A549 (cell line): ENCODE data around the gene PPP1R12B. TPM values are rescaled to one million over a fixed set of nuclear protein-coding genes. Genes with fewer than 3 reads are reported as not detected.

ENCODE experiments used
- ATAC-seq, 2 experiments: fragments of 200-7000 bp in 1 of 2; fragments of >200 bp in 1 of 2; cut with Nextera tagmentation in 1 of 2; cut with Tn5 transposase in 1 of 2; 3 replicates each; pipeline versions ENCODE4 v1.8.0 to v1.9.1; 2018 to 2020; ENCODE audit warnings: mild to moderate bottlenecking in 1 of 2, moderate library complexity in 1 of 2
- CTCF ChIA-PET: fragments of 300-600 bp; sonication (Branson Sonifier 250); formaldehyde crosslinking; extraction: SDS; loops from one replicate; lab custom pipeline; 2021; ENCODE audit warnings: antibody characterized with exemption, inconsistent platforms; lab: Yijun Ruan, JAX
- POLR2A ChIA-PET: fragments of 350-600 bp; formaldehyde crosslinking; extraction: SDS; loops from one replicate; lab custom pipeline; 2021; ENCODE audit warnings: antibody characterized with exemption, inconsistent platforms; lab: Yijun Ruan, JAX
- DNase-seq, 2 experiments: peaks; one replicate each; pipeline versions ENCODE4 v3.0.0 to v3.0.0-alpha.2; 2011 to 2016; ENCODE audit warnings: low read depth in 1 of 2, low spot score in 1 of 2
- FAIRE-seq: peaks from 2 replicates; lab custom pipeline; 2011; peaks lifted over from hg19 to GRCh38; lab: Jason Lieb, UNC
- H3K27ac ChIP-seq, 2 experiments: fragments of >200 bp; sonication (Bioruptor Twin); formaldehyde crosslinking; 3 replicates each; pipeline ENCODE4 v1.5.1; 2016 to 2017
- H3K4me1 ChIP-seq: fragments of >200 bp; sonication (Bioruptor Twin); formaldehyde crosslinking; 3 replicates; pipeline ENCODE4 v1.6.1; 2016
- H3K4me2 ChIP-seq: fragments of >200 bp; sonication (Bioruptor Twin); formaldehyde crosslinking; 3 replicates; pipeline ENCODE4 v1.6.1; 2016
- H3K4me3 ChIP-seq: fragments of >200 bp; sonication (Bioruptor Twin); formaldehyde crosslinking; 3 replicates; pipeline ENCODE4 v1.5.1; 2016
- H3K9me3 ChIP-seq: fragments of >200 bp; sonication (Bioruptor Twin); formaldehyde crosslinking; 3 replicates; pipeline ENCODE4 v1.6.1; 2016
- BHLHE40 ChIP-seq: IDR thresholded peaks from 2 replicates; pipeline ENCODE4 v1.6.1; 2012; ENCODE audit warnings: low read depth, low read length, inconsistent platforms
- CBX8 ChIP-seq: fragments of 200-600 bp; sonication (generic); IDR thresholded peaks from 2 replicates; pipeline ENCODE4 v1.6.1; 2016
- CEBPB ChIP-seq, 2 experiments: fragments of >200 bp in 1 of 2; sonication (Bioruptor Twin) in 1 of 2; formaldehyde crosslinking in 1 of 2; IDR thresholded peaks; 2 replicates each; pipeline ENCODE4 v1.6.1; 2012 to 2016
- CHD4 ChIP-seq: fragments of 200-600 bp; sonication (generic); IDR thresholded peaks from 2 replicates; pipeline ENCODE4 v1.6.1; 2016; ENCODE audit warnings: antibody characterized with exemption, mild to moderate bottlenecking, borderline replicate concordance
- EHF ChIP-seq: fragments of 250-450 bp; sonication (Bioruptor Pico); IDR thresholded peaks from 2 replicates; pipeline ENCODE4 v1.5.0; 2020; ENCODE audit warnings: mild to moderate bottlenecking
- FOSL2 ChIP-seq, 2 experiments: fragments of 450-650 bp in 1 of 2; fragments of >200 bp in 1 of 2; sonication (Bioruptor Twin) in 1 of 2; formaldehyde crosslinking; IDR thresholded peaks; 2 replicates each; pipeline versions ENCODE4 v1.5.0 to v1.6.1; 2016 to 2020; ENCODE audit warnings: mild to moderate bottlenecking in 1 of 2, moderate library complexity in 1 of 2
- HDAC2 ChIP-seq: fragments of 200-600 bp; sonication (generic); IDR thresholded peaks from 2 replicates; pipeline ENCODE4 v1.6.1; 2016
- HOXA7 ChIP-seq: fragments of 250-450 bp; sonication (Bioruptor Pico); IDR thresholded peaks from 2 replicates; pipeline ENCODE4 v1.5.0; 2020; ENCODE audit warnings: mild to moderate bottlenecking, moderate library complexity
- HOXB13 ChIP-seq: fragments of 250-450 bp; sonication (Bioruptor Pico); IDR thresholded peaks from 2 replicates; pipeline ENCODE4 v1.5.0; 2020; ENCODE audit warnings: low read depth, mild to moderate bottlenecking, moderate library complexity
- JUN ChIP-seq, 2 experiments: fragments of >200 bp; sonication (Bioruptor Twin); formaldehyde crosslinking; IDR thresholded peaks; 2 replicates in 1 of 2; 3 replicates in 1 of 2; pipeline ENCODE4 v1.6.1; 2016 to 2017
- KDM1A ChIP-seq: fragments of 200-600 bp; sonication (generic); IDR thresholded peaks from 2 replicates; pipeline ENCODE4 v1.6.1; 2016; ENCODE audit warnings: low read depth, mild to moderate bottlenecking
- MAZ ChIP-seq: fragments of 150-350 bp; IDR thresholded peaks from 2 replicates; pipeline ENCODE4 v1.6.1; 2014; ENCODE audit warnings: antibody characterized with exemption, low read depth, low read length, borderline replicate concordance
- POLR2A ChIP-seq: IDR thresholded peaks from 2 replicates; pipeline ENCODE4 v1.6.1; 2012; ENCODE audit warnings: mild to moderate bottlenecking, low read length
- ZC3H11A ChIP-seq: fragments of 450-650 bp; IDR thresholded peaks from 2 replicates; pipeline ENCODE4 v1.6.1; 2014; ENCODE audit warnings: antibody characterized with exemption, mild to moderate bottlenecking
- ZFP36 ChIP-seq: fragments of 450-650 bp; IDR thresholded peaks from 2 replicates; pipeline ENCODE4 v1.6.1; 2014; ENCODE audit warnings: borderline replicate concordance; ENCODE audit not compliant: partially characterized antibody
- WGBS: methylation state at CpG from one replicate; pipeline ENCODE4 v1.1.6; 2017; ENCODE audit errors: missing lambda C conversion rate; 5-methylcytosine and 5-hydroxymethylcytosine counted together
- polyA plus RNA-seq, 4 experiments: library from polyadenylated mRNA; depleted of rRNA in 3 of 4; stranded (reverse); fragments of >200 nt; fragmentation: RNase III in 1 of 4; extraction: RNeasy Plus Mini Kit Qiagen cat#74134 plus additional on column Dnase treatment in 1 of 4; gene quantifications; 2 replicates in 3 of 4; 3 replicates in 1 of 4; pipeline ENCODE4 v1.2.3, GENCODE V29; 2011 to 2017
- TF ChIP-seq, protein P1 (sequence below): IDR thresholded peaks from 2 replicates; pipeline ENCODE4 v1.6.1; 2012
- TF ChIP-seq, protein P2 (sequence below): IDR thresholded peaks from 2 replicates; pipeline ENCODE4 v1.6.1; 2012
- TF ChIP-seq, protein P3 (sequence below): fragments of 450-650 bp; IDR thresholded peaks from 2 replicates; pipeline ENCODE4 v1.6.1; 2014; ENCODE audit warnings: antibody characterized with exemption
- TF ChIP-seq, protein P4 (sequence below): fragments of 250-450 bp; sonication (Bioruptor Pico); IDR thresholded peaks from 2 replicates; pipeline ENCODE4 v1.5.0; 2021; ENCODE audit warnings: mild to moderate bottlenecking, moderate library complexity, borderline replicate concordance
- TF ChIP-seq, protein P5 (sequence below): fragments of 150-350 bp; IDR thresholded peaks from 2 replicates; pipeline ENCODE4 v1.6.1; 2014; ENCODE audit warnings: low read depth, mild to moderate bottlenecking, low read length

PPP1R12B gene
- polyA plus RNA-seq, 2 of the 4 experiments (the other 2 are of a cell fraction): 3.3 to 12.1 TPM

DNA sequence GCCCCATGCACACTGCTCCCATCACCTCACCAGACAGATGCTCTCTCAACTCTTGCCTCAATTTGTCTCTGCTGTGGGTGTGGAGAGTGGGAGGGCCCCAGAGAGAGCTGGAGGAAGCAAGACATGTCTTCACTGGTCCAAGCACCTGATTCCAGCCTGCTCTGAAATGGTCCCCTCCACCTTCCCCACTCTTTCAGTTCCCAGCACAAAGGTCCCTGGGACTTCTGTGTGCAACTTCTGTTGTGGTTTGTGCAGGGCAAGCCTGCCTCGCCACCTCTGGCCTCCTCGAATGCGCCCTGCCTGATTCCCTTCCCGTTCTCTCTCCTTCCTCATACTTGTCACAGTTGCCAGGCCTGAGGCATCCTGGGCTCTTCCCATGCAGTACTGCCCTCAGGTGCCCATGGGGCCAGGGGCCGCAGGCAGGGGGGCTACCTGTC, 242.5 kb downstream of the PPP1R12B start:
- H3K4me2 ChIP-seq: no peak overlapping the region
- ChIA-PET CTCF (interaction anchor here (1.0 to 11.2 kb wide), 4 partner anchors 9 to 127 kb away, joined by 3 to 91 read pairs (median 20); no protein-coding TSS in a partner anchor), POLR2A (no interaction called here)
- no peaks in the 10 kb centered on the region for H3K9me3 ChIP-seq
- peak overlapping the region; percentile 80 to 86 for H3K27ac ChIP-seq
- ATAC-seq (no peak), DNase-seq (no peak), FAIRE-seq (no peak)
- no peak for TF ChIP-seq MAZ
- no peak for TF ChIP-seq POLR2A
- TF ChIP-seq KDM1A: no peak
- TF ChIP-seq, protein P1, sequence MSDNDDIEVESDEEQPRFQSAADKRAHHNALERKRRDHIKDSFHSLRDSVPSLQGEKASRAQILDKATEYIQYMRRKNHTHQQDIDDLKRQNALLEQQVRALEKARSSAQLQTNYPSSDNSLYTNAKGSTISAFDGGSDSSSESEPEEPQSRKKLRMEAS: no peak
- no peak for TF ChIP-seq FOSL2 (IDR thresholded peaks at IDR 0.05)
- no peak for TF ChIP-seq FOSL2 (CRISPR knock-in tag; IDR thresholded peaks at IDR 0.05)
- TF ChIP-seq, protein P2, sequence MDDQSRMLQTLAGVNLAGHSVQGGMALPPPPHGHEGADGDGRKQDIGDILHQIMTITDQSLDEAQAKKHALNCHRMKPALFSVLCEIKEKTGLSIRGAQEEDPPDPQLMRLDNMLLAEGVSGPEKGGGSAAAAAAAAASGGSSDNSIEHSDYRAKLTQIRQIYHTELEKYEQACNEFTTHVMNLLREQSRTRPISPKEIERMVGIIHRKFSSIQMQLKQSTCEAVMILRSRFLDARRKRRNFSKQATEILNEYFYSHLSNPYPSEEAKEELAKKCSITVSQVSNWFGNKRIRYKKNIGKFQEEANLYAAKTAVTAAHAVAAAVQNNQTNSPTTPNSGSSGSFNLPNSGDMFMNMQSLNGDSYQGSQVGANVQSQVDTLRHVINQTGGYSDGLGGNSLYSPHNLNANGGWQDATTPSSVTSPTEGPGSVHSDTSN: no peak
- TF ChIP-seq, protein P3, sequence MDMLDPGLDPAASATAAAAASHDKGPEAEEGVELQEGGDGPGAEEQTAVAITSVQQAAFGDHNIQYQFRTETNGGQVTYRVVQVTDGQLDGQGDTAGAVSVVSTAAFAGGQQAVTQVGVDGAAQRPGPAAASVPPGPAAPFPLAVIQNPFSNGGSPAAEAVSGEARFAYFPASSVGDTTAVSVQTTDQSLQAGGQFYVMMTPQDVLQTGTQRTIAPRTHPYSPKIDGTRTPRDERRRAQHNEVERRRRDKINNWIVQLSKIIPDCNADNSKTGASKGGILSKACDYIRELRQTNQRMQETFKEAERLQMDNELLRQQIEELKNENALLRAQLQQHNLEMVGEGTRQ: no peak
- TF ChIP-seq HDAC2: no peak
- TF ChIP-seq, protein P4, sequence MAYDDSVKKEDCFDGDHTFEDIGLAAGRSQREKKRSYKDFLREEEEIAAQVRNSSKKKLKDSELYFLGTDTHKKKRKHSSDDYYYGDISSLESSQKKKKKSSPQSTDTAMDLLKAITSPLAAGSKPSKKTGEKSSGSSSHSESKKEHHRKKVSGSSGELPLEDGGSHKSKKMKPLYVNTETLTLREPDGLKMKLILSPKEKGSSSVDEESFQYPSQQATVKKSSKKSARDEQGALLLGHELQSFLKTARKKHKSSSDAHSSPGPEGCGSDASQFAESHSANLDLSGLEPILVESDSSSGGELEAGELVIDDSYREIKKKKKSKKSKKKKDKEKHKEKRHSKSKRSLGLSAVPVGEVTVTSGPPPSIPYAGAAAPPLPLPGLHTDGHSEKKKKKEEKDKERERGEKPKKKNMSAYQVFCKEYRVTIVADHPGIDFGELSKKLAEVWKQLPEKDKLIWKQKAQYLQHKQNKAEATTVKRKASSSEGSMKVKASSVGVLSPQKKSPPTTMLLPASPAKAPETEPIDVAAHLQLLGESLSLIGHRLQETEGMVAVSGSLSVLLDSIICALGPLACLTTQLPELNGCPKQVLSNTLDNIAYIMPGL: no peak
- no peak for TF ChIP-seq HOXA7
- TF ChIP-seq HOXB13 (CRISPR knock-in tag): no peak
- TF ChIP-seq CBX8: no peak
- peaks cover 61% of the 10 kb centered on the region for H3K4me1 ChIP-seq
- H3K4me3 ChIP-seq: no peak overlapping the region
- WGBS: 98% methylated on average over 5 of the region's 5 CpGs

DNA sequence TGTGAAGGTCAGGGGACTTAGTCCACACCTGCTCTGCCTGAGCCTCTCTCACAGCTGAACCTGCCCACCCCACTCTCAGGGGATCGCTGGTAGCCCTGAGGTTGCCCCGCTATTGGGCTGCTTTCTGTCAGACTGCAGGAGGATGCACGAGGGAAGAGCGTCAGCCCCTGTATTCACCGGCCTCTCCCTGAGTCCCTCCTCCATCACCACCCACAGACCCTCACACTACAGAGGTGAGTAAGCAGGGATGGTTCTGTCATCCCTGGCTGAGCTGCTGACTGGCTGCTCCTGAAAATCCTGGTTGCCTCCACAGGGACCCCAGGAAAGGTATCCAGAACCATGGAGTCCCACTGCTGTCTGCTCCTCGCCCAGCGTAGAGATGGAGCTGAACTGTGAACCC, 243.0 kb downstream of the PPP1R12B start:
- TF ChIP-seq EHF (CRISPR knock-in tag): no peak
- no peak for TF ChIP-seq BHLHE40
- TF ChIP-seq ZC3H11A: no peak
- TF ChIP-seq, protein P4: no peak
- TF ChIP-seq JUN (IDR thresholded peaks at IDR 0.05): no peak
- TF ChIP-seq CHD4: no peak
- TF ChIP-seq, protein P3: no peak
- no peak for TF ChIP-seq CEBPB (IDR thresholded peaks at IDR 0.05)
- TF ChIP-seq CBX8: no peak
- TF ChIP-seq, protein P5, sequence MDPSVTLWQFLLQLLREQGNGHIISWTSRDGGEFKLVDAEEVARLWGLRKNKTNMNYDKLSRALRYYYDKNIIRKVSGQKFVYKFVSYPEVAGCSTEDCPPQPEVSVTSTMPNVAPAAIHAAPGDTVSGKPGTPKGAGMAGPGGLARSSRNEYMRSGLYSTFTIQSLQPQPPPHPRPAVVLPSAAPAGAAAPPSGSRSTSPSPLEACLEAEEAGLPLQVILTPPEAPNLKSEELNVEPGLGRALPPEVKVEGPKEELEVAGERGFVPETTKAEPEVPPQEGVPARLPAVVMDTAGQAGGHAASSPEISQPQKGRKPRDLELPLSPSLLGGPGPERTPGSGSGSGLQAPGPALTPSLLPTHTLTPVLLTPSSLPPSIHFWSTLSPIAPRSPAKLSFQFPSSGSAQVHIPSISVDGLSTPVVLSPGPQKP: no peak
- TF ChIP-seq POLR2A: no peak
- TF ChIP-seq ZFP36: no peak
- DNase-seq (no peak), ATAC-seq (no peak), FAIRE-seq (no peak)
- Histone ChIP-seq H3K4me1 (peaks cover 56% of the 10 kb centered on the region), H3K27ac (peak overlapping the region; percentile 80 to 86), H3K9me3 (no peaks in the 10 kb centered on the region), H3K4me2 (no peak overlapping the region), H3K4me3 (no peak overlapping the region)
- CTCF ChIA-PET: interaction anchor here (1.0 to 11.2 kb wide), 3 partner anchors 9 to 128 kb away, joined by 3 to 91 read pairs (median 36); no protein-coding TSS in a partner anchor
- POLR2A ChIA-PET: no interaction called here
- WGBS: 88% methylated on average over 3 of the region's 7 CpGs
